PC-3 (cell line): ENCODE measurements around the gene TCEAL1. TPM values are rescaled to one million over a fixed set of nuclear protein-coding genes. Genes with fewer than 3 reads are reported as not detected.
"Not testable (repeated sequence)": the region's sequence is repeated elsewhere in the genome, so short reads cannot be mapped to it uniquely, and the experiment has no call there.

Experiments used
- ATAC-seq: fragments of 200-7000 bp; cut with Tn5 transposase; 2 replicates; pipeline ENCODE4 v1.9.1; 2020; ENCODE audit warnings: mild to moderate bottlenecking, moderate library complexity
- BruUV-seq: library from RNA; stranded (reverse); fragments of 400-500 nt; replicated peaks from 2 replicates; lab custom pipeline; 2021; lab: Mats Ljungman, UMichigan
- CTCF ChIA-PET: fragments of 300-600 bp; sonication (Branson Sonifier 250); formaldehyde crosslinking; loops from one replicate; lab custom pipeline; 2022; ENCODE audit warnings: antibody characterized with exemption; lab: Charles Lee
- POLR2A ChIA-PET: fragments of 300-600 bp; sonication (Branson Sonifier 250); formaldehyde crosslinking; loops from one replicate; lab custom pipeline; 2022; ENCODE audit warnings: antibody characterized with exemption; ENCODE audit not compliant: unreplicated experiment; lab: Charles Lee
- DNase-seq: peaks from one replicate; pipeline ENCODE4 v3.0.0-alpha.2; 2015
- H2AFZ ChIP-seq: fragments of 300-600 bp; sonication (generic); 2 replicates; pipeline ENCODE4 v1.6.0; 2016; ENCODE audit warnings: antibody characterized with exemption, low read length
- H3F3A ChIP-seq: fragments of 300-600 bp; sonication (generic); one replicate; pipeline ENCODE4 v1.6.0; 2017; ENCODE audit warnings: antibody characterized with exemption, low read length, control low read depth, mild to moderate bottlenecking; ENCODE audit not compliant: unreplicated experiment
- H3K27ac ChIP-seq: fragments of 300-600 bp; sonication (generic); 2 replicates; pipeline ENCODE4 v1.5.1; 2016; ENCODE audit warnings: mild to moderate bottlenecking, low read length
- H3K27me3 ChIP-seq: fragments of 300-600 bp; sonication (generic); 2 replicates; pipeline ENCODE4 v1.6.1; 2016; ENCODE audit warnings: low read length, mixed read lengths
- H3K36me3 ChIP-seq: fragments of 300-600 bp; sonication (generic); 2 replicates; pipeline ENCODE4 v1.6.1; 2016; ENCODE audit warnings: low read depth, mixed run types, low read length, mixed read lengths
- H3K4me1 ChIP-seq: fragments of 300-600 bp; sonication (generic); 2 replicates; pipeline ENCODE4 v1.5.1; 2016; ENCODE audit warnings: low read length; ENCODE audit not compliant: insufficient read depth
- H3K4me2 ChIP-seq: fragments of 300-600 bp; sonication (generic); 2 replicates; pipeline ENCODE4 v1.6.0; 2016; ENCODE audit warnings: low read length
- H3K4me3 ChIP-seq: fragments of 300-600 bp; sonication (generic); 2 replicates; pipeline ENCODE4 v1.5.1; 2016; ENCODE audit warnings: mild to moderate bottlenecking, low read length, mixed read lengths
- H3K79me2 ChIP-seq: fragments of 300-600 bp; sonication (generic); 2 replicates; pipeline ENCODE4 v1.6.1; 2017; ENCODE audit warnings: low read length, mixed read lengths
- H3K9ac ChIP-seq: fragments of 300-600 bp; sonication (generic); 2 replicates; pipeline ENCODE4 v1.6.0; 2016; ENCODE audit warnings: mild to moderate bottlenecking, low read length
- H3K9me2 ChIP-seq: fragments of 300-600 bp; sonication (generic); replicated peaks from 2 replicates; pipeline ENCODE4 v1.6.1; 2016; ENCODE audit warnings: mixed run types, low read length, mixed read lengths
- H3K9me3 ChIP-seq: fragments of 300-600 bp; sonication (generic); 2 replicates; pipeline ENCODE4 v1.6.1; 2016; ENCODE audit warnings: low read length, mixed read lengths
- H4K20me1 ChIP-seq: fragments of 300-600 bp; sonication (generic); 2 replicates; pipeline ENCODE4 v1.6.1; 2016; ENCODE audit warnings: low read length, mixed read lengths
- EZH2 ChIP-seq: fragments of 300-600 bp; sonication (generic); IDR thresholded peaks from one replicate; pipeline ENCODE4 v1.6.1; 2017; ENCODE audit warnings: antibody characterized with exemption, mild to moderate bottlenecking, low read length; ENCODE audit not compliant: unreplicated experiment
- EZH2phosphoT487 ChIP-seq: fragments of 300-600 bp; sonication (generic); IDR thresholded peaks from 2 replicates; pipeline ENCODE4 v1.6.1; 2018; ENCODE audit warnings: mild to moderate bottlenecking, antibody characterized with exemption, low read length, borderline replicate concordance
- intact Hi-C: fragments of 100-400 bp; cut with micrococcal nuclease; formaldehyde crosslinking; loops from 2 replicates; pipeline ENCODE4 v1.9.0; 2023
- total RNA-seq: library from RNA; depleted of rRNA; stranded (reverse); fragments of >200 nt; gene quantifications from 2 replicates; pipeline ENCODE4 v1.2.3, GENCODE V29; 2014
- TF ChIP-seq, protein P1 (sequence below): fragments of 300-600 bp; sonication (generic); conservative IDR thresholded peaks from 2 replicates; pipeline ENCODE4 v1.5.1; 2017; ENCODE audit warnings: antibody characterized with exemption, low read depth, mild to moderate bottlenecking, low read length

Gene TCEAL1
- total RNA-seq, 1 experiment from 2014 or later: 22.8 TPM

DNA sequence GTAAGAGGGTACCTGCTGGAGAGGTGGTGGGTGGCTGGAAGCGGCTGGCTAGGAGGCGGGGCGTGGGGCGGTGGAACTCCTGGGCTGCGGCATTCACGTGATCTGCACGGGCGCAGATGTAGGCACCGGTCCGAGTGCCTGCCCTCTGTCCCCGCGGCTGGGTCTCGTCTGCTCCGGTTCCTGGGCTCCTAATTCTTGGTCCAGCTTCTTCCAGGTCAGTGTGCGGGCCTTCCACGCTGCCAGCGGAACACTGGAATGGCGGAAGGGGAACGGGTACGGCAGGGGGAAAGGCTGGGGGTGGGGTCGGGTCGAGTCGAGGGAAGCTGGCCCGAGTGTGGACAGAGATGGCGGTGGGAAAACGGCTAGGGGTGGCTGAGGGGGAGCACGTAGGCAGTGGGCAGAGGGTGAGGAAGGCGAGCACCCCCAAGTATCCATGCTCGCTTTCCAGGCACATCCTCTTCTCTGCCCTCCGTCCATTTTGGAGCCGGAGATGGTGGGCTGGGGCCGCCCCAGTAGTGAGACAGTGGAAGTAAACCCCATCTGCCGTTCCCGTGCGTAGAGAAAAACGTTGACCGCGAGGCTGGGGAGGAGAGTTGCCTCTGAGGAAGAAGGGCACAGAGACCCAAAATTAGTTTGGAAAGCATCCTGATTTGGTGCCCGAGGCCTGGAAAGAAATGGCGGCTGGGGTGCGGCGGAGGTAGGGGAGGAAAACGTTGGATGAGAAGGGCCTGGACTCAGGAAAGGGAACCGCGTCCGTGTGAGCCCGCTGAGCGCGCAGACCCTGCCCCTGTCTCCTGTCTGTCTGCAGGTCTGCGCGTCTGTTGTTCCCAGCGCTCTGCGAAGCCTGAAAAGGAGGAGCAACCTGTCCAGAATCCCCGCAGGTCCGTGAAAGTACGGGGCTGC, 43.1 kb upstream of the TCEAL1 start, which contains the start of gene TCEAL4:
TCEAL4 (plus strand) TSS at position 105 of the 903 bp plus-strand sequence. CDS start 1,161 bp downstream, outside the sequence.
- H3K36me3 ChIP-seq: no peaks in the 10 kb centered on the region
- H3K79me2 ChIP-seq: peaks cover 27% of the 10 kb centered on the region
- no peaks in the 10 kb centered on the region for H3K27me3 ChIP-seq
- peak within 1 kb of the TSS; percentile 90 for H3K4me2 ChIP-seq
- peaks cover 6% of the 10 kb centered on the region; the same call in 1 of the 2 replicates for H3K4me1 ChIP-seq
- peak within 1 kb of the TSS; percentile 53 for H3K27ac ChIP-seq
- intact Hi-C loops: loop anchor here (5.0 kb wide), 2 partner anchors 42 to 53 kb away; partner anchors contain the start of gene TCEAL1
- TF ChIP-seq, protein P1, sequence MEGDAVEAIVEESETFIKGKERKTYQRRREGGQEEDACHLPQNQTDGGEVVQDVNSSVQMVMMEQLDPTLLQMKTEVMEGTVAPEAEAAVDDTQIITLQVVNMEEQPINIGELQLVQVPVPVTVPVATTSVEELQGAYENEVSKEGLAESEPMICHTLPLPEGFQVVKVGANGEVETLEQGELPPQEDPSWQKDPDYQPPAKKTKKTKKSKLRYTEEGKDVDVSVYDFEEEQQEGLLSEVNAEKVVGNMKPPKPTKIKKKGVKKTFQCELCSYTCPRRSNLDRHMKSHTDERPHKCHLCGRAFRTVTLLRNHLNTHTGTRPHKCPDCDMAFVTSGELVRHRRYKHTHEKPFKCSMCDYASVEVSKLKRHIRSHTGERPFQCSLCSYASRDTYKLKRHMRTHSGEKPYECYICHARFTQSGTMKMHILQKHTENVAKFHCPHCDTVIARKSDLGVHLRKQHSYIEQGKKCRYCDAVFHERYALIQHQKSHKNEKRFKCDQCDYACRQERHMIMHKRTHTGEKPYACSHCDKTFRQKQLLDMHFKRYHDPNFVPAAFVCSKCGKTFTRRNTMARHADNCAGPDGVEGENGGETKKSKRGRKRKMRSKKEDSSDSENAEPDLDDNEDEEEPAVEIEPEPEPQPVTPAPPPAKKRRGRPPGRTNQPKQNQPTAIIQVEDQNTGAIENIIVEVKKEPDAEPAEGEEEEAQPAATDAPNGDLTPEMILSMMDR: no peak
- no peak for TF ChIP-seq EZH2
- no peak for TF ChIP-seq EZH2phosphoT487
- peak within 1 kb of the TSS; percentile 98 for H3K4me3 ChIP-seq
- peak within 1 kb of the TSS; percentile 92 for H3K9ac ChIP-seq
- ChIA-PET POLR2A (no interaction called here), CTCF (no interaction called here)
- H3K9me3 ChIP-seq: no peaks in the 10 kb centered on the region
- ATAC-seq: peak; percentile 80
- H4K20me1 ChIP-seq: no peaks in the 10 kb centered on the region
- TSS peak; percentile 40 for BruUV-seq
- no peaks in the 10 kb centered on the region for H3K9me2 ChIP-seq
- peak within 1 kb of the TSS; percentile 96 for H2AFZ ChIP-seq
- H3F3A ChIP-seq: no peaks in the 10 kb centered on the region
- DNase-seq: peak; percentile 31

DNA sequence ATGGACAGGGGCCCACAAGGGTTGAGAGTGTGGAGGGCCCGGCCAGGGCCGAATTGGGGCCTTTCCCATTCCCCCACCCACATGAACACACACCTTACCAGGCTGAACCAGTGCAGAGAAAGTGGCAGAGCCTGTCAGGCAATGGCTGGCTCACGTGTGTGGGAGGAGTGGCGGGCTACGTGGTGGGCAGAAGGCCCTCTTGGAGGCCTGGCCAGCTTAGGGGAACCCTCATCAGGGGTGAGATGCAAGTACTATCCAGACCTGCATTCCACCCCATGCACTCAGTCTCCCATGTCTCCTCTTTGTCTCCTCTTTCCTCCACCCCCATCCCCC, 42.5 kb upstream of the TCEAL1 start:
- H2AFZ ChIP-seq: peak overlapping the region; percentile 96
- H3K4me2 ChIP-seq: peak overlapping the region; percentile 90
- H3K9me3 ChIP-seq: no peaks in the 10 kb centered on the region
- peak overlapping the region; percentile 92 for H3K9ac ChIP-seq
- H3K79me2 ChIP-seq: peaks cover 27% of the 10 kb centered on the region
- ChIA-PET POLR2A (no interaction called here), CTCF (no interaction called here)
- H4K20me1 ChIP-seq: no peaks in the 10 kb centered on the region
- peaks cover 6% of the 10 kb centered on the region; the same call in 1 of the 2 replicates for H3K4me1 ChIP-seq
- BruUV-seq: no TSS peak
- H3K27me3 ChIP-seq: no peaks in the 10 kb centered on the region
- no peaks in the 10 kb centered on the region for H3K36me3 ChIP-seq
- peak; percentile 21 for DNase-seq
- H3F3A ChIP-seq: no peaks in the 10 kb centered on the region
- H3K9me2 ChIP-seq: no peaks in the 10 kb centered on the region
- peak overlapping the region; percentile 98 for H3K4me3 ChIP-seq
- H3K27ac ChIP-seq: peak overlapping the region; percentile 53
- intact Hi-C loops: loop anchor here (5.0 kb wide), 2 partner anchors 41 to 54 kb away; partner anchors contain the start of gene TCEAL1
- TF ChIP-seq EZH2phosphoT487 (no peak), EZH2 (no peak)
- TF ChIP-seq, protein P1: no peak
- ATAC-seq: peak; percentile 33

DNA sequence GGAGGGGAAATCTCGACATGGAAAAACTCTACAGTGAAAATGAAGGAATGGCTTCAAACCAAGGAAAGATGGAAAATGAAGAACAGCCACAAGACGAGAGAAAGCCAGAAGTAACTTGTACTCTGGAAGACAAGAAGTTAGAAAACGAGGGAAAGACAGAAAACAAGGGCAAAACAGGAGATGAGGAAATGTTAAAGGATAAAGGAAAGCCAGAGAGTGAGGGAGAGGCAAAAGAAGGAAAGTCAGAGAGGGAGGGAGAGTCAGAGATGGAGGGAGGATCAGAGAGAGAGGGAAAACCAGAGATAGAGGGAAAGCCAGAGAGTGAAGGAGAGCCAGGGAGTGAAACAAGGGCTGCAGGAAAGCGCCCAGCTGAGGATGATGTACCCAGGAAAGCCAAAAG, 42.1 kb upstream of the TCEAL1 start:
- ATAC-seq (no peak), DNase-seq (no peak)
- Histone ChIP-seq H3F3A (no peaks in the 10 kb centered on the region), H3K4me3 (peak overlapping the region; percentile 98), H3K9me3 (no peaks in the 10 kb centered on the region), H3K36me3 (no peaks in the 10 kb centered on the region), H3K4me1 (peaks cover 6% of the 10 kb centered on the region; the same call in 1 of the 2 replicates), H3K27ac (no peak overlapping the region), H3K27me3 (no peaks in the 10 kb centered on the region), H3K9ac (peak overlapping the region; percentile 92; the same call in 1 of the 2 replicates), H3K9me2 (no peaks in the 10 kb centered on the region), H2AFZ (0 out of 2 replicates have a peak overlapping the region, but pooled peaks have one; percentile 96), H4K20me1 (no peaks in the 10 kb centered on the region), H3K4me2 (peak overlapping the region; percentile 90), H3K79me2 (peaks cover 27% of the 10 kb centered on the region)
- no TSS peak for BruUV-seq
- CTCF ChIA-PET: no interaction called here
- TF ChIP-seq EZH2: no peak
- TF ChIP-seq, protein P1: no peak
- POLR2A ChIA-PET: no interaction called here
- intact Hi-C loops: loop anchor here (5.0 kb wide), 2 partner anchors 41 to 54 kb away; partner anchors contain the start of gene TCEAL1

DNA sequence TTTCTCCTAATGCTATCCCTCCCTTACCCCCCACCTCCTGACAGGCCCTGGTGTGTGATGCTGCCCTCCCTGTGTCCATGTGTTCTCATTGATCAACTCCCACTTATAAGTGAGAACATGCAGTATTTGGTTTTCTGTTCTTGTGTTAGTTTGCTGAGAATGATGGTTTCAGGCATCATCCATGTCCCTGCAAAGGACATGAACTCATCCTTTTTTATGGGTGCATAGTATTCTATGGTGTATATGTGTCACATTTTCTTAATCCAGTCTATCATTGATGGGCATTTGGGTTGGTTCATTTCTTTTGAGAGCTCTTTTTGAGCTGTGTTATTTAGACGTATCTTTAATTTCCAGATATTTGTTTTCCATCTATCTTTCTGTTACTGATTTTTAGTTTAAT, 36.5 kb upstream of the TCEAL1 start:
- H3K79me2 ChIP-seq, intact Hi-C loops, H3K27me3 ChIP-seq, H2AFZ ChIP-seq, H3K36me3 ChIP-seq, H3K9ac ChIP-seq, CTCF ChIA-PET, H3K9me2 ChIP-seq, DNase-seq, H3F3A ChIP-seq, BruUV-seq, H3K4me1 ChIP-seq, H3K27ac ChIP-seq, H3K4me3 ChIP-seq, ATAC-seq, H4K20me1 ChIP-seq, H3K9me3 ChIP-seq, POLR2A ChIA-PET, H3K4me2 ChIP-seq: not testable (repeated sequence)
